Nephron (organoid): ENCODE measurements around the gene RAB8A.

Experiments
- H3K27ac Mint-ChIP-seq, 3 experiments: 2 replicates each; pipeline ENCODE4 v1.8.0; 2020; ENCODE audit warnings: mixed read lengths in 3 of 3, mild to moderate bottlenecking in 2 of 3, moderate library complexity in 1 of 3
- H3K27me3 Mint-ChIP-seq: 2 replicates; pipeline ENCODE4 v1.8.0; 2021; ENCODE audit warnings: low read depth, mild to moderate bottlenecking, moderate library complexity, mixed read lengths
- H3K36me3 Mint-ChIP-seq: 2 replicates; pipeline ENCODE4 v1.8.0; 2020; ENCODE audit warnings: low read depth, mixed read lengths
- H3K4me1 Mint-ChIP-seq: 2 replicates; pipeline ENCODE4 v1.8.0; 2020; ENCODE audit warnings: mixed read lengths
- H3K4me3 Mint-ChIP-seq, 3 experiments: 2 replicates each; pipeline ENCODE4 v1.8.0; 2020; ENCODE audit warnings: mild to moderate bottlenecking in 3 of 3, mixed read lengths in 3 of 3, moderate library complexity in 2 of 3
- H3K9me3 Mint-ChIP-seq: 2 replicates; pipeline ENCODE4 v1.8.0; 2020; ENCODE audit warnings: mixed read lengths
- CTCF ChIP-seq, 3 experiments: fragments of 200-600 bp; sonication (generic); IDR thresholded peaks; one replicate each; pipeline ENCODE4 v1.5.0; 2021; ENCODE audit warnings: antibody characterized with exemption in 3 of 3; ENCODE audit not compliant: unreplicated experiment in 3 of 3

Gene RAB8A

GRCh38 chr19:16157601-16158000 is 45.9 kb downstream of the RAB8A start:
- no peaks in the 10 kb centered on the region for H3K36me3 Mint-ChIP-seq
- no peaks in the 10 kb centered on the region for H3K9me3 Mint-ChIP-seq
- no peak overlapping the region for H3K27ac Mint-ChIP-seq
- no peak overlapping the region for H3K4me3 Mint-ChIP-seq
- H3K27me3 Mint-ChIP-seq: peaks cover 11% of the 10 kb centered on the region
- H3K4me1 Mint-ChIP-seq: no peaks in the 10 kb centered on the region
- TF ChIP-seq CTCF (IDR thresholded peaks at IDR 0.05; ENCODE audit: unreplicated experiment in 3 of 3): no peak

- Mint-ChIP-seq H3K4me3 (no peak overlapping the region), H3K36me3 (no peaks in the 10 kb centered on the region), H3K27me3 (peaks cover 14% of the 10 kb centered on the region), H3K9me3 (no peaks in the 10 kb centered on the region), H3K4me1 (no peaks in the 10 kb centered on the region), H3K27ac (no peak overlapping the region)
- TF ChIP-seq CTCF (IDR thresholded peaks at IDR 0.05; ENCODE audit: unreplicated experiment in 3 of 3): no peak
Measured at GRCh38 chr19:16159655-16160054, 48.0 kb downstream of the RAB8A start.

DNA sequence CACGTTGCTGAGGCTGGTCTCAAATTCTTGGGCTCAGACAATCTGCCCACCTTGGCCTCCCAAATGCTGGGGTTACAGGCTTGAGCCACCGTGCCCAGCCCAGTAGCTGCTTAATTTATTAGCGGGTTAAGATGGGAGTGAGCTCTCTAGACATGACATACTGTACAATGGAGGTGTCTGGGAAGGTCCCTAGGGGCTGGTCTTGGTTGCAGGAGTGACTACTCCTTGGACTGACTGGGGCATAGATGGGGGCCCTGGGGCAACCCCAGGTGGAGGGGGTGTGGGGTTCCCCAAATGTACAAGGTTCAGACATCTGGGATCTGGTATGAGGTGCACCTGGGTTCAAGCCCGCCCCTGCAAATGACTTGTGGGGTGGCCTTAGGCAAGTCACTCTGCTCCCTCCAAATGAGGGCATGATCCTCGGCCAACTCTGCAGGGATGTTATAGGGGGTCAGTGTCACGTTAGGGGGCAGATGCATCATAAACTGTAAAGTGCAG is 48.8 kb downstream of the RAB8A start:
- Mint-ChIP-seq H3K27me3 (peaks cover 14% of the 10 kb centered on the region), H3K4me1 (no peaks in the 10 kb centered on the region), H3K27ac (no peak overlapping the region), H3K9me3 (no peaks in the 10 kb centered on the region), H3K36me3 (no peaks in the 10 kb centered on the region), H3K4me3 (no peak overlapping the region)
- no peak for TF ChIP-seq CTCF (IDR thresholded peaks at IDR 0.05; ENCODE audit: unreplicated experiment in 3 of 3)

DNA sequence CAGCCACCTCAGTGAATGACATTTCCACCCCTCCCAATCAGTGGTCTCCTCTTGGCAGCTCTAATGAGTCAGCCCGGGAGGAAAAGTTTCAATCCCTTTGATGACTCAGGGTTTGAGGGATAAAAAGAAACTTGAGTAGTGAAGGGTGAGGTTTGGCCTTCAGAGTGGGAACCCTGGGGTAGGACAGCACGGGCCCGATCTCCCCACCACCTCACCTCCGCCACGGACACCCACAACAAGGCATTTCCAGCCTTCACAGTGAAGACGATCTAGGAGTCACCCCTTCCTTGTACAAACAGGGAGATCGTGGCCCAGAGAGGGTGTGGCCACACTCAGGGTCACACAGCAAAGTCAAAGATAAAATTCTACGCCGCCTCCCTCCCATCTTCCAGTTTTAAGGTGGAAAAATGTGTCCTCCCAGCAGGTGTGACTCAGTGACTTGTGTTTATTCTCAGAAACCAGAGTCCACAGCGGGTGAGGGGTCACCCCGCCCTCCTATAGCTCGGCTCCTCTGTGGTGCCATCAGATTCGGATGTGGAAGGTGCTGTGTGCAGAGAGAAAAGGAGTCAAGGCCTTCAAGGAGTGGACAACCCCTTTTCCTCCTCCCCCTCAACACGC is 49.4 kb downstream of the RAB8A start:
- no peak overlapping the region for H3K4me3 Mint-ChIP-seq
- no peak overlapping the region for H3K27ac Mint-ChIP-seq
- no peaks in the 10 kb centered on the region for H3K9me3 Mint-ChIP-seq
- no peaks in the 10 kb centered on the region for H3K4me1 Mint-ChIP-seq
- no peaks in the 10 kb centered on the region for H3K36me3 Mint-ChIP-seq
- TF ChIP-seq CTCF (IDR thresholded peaks at IDR 0.05; ENCODE audit: unreplicated experiment in 3 of 3): no peak
- H3K27me3 Mint-ChIP-seq: peaks cover 14% of the 10 kb centered on the region

GRCh38 chr19:16161840-16162239 is 50.2 kb downstream of the RAB8A start:
- no peaks in the 10 kb centered on the region for H3K36me3 Mint-ChIP-seq
- H3K9me3 Mint-ChIP-seq: no peaks in the 10 kb centered on the region
- no peak overlapping the region for H3K4me3 Mint-ChIP-seq
- no peaks in the 10 kb centered on the region for H3K4me1 Mint-ChIP-seq
- H3K27me3 Mint-ChIP-seq: peaks cover 14% of the 10 kb centered on the region
- no peak for TF ChIP-seq CTCF (IDR thresholded peaks at IDR 0.05; ENCODE audit: unreplicated experiment in 3 of 3)
- H3K27ac Mint-ChIP-seq: no peak overlapping the region

GRCh38 chr19:16164222-16164890 is 52.7 kb downstream of the RAB8A start:
- no peak overlapping the region for H3K27ac Mint-ChIP-seq
- H3K27me3 Mint-ChIP-seq: peaks cover 14% of the 10 kb centered on the region
- TF ChIP-seq CTCF (IDR thresholded peaks at IDR 0.05; ENCODE audit: unreplicated experiment in 3 of 3): no peak
- no peaks in the 10 kb centered on the region for H3K36me3 Mint-ChIP-seq
- no peaks in the 10 kb centered on the region for H3K9me3 Mint-ChIP-seq
- no peaks in the 10 kb centered on the region for H3K4me1 Mint-ChIP-seq
- H3K4me3 Mint-ChIP-seq: no peak overlapping the region
